HG03460 (cell line): ENCODE results near the gene PRDM16.

Source experiments
- ATAC-seq: cut with Tn5 transposase; IDR thresholded peaks from one replicate; pipeline ENCODE4 v1.9.1; 2021; ENCODE audit not compliant: unreplicated experiment

The PRDM16 gene

DNA sequence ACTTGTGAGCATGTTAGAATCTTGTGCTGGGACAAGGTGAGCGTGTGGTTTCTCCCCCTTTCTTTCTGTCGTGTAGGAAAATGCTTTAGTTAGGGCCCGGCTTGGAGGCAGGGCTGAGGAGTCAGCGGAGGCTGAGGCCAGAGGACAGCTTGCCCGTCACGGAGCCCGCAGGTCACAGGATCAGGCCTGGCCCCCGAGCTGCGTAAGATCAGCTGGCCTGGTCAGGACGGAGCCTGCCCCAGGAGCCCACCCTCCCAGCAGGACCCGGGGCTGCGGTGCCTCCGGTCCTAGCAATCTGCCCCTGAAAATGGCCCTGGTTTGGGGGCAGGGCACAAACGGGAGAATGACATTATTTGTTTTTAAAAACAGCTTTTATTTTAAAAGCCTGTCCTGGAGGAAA is 52.0 kb downstream of the PRDM16 start:
- no peak for ATAC-seq

DNA sequence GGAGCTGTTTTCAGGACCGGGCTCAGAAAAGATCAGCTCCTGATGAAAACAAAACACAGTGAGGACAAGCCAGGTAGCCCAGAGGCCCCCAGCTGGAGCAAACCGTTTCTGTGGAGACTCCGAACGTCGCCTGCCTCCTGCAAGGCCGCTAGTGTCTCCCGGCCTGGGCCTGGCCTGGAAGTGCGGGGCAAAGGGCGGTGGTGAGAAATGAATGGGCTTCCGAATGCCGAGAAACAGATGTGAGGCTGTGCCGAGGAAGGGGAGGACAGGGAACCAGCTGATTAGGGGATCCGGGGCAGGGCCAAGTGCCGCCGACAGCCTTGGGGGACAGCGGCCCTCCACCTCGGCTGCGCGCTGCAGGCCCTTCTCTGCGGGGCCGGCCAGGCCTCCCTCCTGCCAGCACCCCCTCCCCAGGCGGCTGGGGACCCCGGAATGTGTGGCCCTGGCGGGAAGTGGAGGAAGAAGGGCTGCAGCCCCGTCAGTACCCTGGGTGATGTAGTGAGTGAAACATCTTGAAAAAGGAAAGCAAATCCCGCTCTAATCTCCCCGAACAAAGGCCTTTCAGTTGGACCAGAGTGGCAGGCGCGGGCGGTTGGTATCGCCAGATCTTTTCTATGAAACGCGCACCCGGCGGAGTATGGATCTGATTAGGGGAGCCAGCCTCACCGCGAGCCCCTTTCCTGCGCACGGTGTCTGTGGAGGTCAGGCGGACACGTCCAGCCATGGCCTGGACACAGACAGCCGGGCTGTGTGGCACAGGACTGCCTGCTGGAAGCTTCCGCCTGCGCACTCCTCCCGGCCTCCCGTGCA is 52.6 kb downstream of the PRDM16 start:
- ATAC-seq = no peak

DNA sequence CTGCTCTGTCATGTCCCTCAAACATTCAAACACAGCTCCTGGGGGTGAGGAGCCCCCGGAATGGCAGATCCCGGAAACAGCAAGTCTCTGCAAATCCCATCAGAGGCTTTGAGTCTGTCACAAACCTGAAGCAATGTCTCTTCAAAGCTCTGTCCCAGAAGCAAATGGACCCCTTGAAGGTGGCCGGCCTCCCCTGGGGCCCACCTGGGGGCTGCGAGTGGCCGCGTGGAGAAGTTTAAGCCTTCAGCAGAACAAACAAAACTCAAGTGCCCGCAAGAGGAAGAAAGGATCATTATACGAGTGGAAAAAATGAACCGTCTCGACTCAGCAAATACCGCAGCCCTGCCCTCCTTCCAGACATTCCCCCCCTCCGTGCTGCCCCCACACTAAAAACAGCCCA is 53.3 kb downstream of the PRDM16 start:
- ATAC-seq = no peak

- no peak for ATAC-seq
Measured at GRCh38 chr1:3124246-3124645, 55.2 kb downstream of the PRDM16 start.

- ATAC-seq = no peak
Measured at GRCh38 chr1:3125078-3125477, 56.1 kb downstream of the PRDM16 start.

DNA sequence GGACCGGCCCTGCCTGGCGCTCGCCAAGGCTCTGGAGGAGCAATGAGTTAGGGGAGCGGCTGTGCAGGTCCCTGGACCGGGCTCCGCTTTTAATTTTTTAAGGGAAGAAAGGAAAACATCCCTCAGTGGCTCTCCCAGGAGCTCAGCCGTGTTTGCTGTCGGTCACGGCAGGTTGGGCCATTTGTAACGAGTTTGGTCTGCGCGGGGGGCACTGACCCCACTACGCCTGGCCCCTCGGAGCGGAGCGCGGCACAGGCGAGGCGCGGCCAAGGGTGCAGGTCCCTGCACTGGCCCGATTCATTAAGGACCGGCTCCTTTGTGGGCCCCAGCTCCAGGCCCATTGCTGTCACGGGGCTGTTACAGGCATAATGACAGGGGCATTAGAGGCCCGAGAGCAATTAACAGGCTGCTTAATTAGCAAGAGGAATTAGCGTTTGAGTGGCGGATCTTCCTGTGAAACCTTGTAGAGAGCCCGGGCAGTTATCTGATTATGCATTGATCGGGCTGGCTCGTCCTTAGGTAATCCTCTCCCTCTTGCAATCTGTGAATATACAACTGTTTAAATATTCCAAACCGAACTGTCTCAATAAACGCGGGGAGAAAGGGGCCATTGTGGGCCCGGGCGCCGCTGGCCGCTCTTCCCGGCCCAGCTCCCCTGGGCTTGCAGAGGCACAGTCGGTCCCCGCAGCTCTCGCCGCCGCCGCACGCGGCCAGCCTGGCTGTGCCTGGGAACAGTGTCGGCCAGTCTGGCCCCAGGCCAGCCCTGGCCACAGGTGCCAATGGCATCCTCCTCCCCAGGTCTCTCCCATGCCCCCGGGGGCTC is 56.8 kb downstream of the PRDM16 start:
- ATAC-seq = no peak

DNA sequence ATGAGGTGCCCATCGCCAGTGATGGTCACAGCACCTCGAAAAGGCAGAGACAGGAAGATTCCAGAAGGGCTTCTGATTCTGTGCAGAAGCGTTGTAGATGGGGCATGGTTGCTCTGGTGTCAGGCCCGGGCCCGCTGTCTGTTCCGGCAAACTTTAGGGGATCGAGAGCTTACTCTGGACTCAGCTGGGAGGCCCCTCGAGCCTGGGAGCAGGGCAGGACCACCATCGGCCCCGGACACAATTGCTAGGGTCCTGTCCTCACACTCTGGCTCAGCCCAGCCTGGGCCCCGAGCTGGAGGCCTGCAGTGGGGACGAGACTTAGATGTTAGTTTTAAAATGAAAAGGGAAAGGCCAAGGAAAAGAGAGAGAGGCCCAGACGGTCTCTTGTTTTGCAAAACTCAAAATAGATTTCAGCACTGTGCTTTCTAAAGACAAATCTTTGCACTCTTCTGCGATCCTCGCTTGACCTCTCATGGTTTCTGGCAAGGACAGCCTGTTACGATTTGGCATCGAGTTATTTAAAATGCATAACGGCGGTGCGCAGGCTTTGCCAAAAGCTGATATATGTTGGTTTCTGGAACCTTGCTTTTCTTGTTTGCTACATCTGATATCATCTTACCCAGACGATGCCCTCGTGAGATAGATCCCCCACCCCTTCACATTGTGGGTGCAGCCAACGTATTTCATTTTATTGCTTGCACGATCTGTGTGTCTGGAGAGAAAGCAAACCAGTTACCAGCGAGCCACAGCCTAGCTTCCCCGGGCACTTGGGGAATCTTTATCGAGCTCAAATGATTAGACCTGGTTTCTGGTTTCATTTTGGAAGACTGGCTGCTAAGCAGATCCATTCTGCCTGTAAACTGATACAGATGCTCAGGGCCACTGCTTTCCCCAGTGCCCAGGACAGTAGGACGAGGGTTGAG is 58.0 kb downstream of the PRDM16 start:
- ATAC-seq = no peak

GRCh38 chr1:3127738-3128137 is 58.7 kb downstream of the PRDM16 start:
- ATAC-seq = no peak

DNA sequence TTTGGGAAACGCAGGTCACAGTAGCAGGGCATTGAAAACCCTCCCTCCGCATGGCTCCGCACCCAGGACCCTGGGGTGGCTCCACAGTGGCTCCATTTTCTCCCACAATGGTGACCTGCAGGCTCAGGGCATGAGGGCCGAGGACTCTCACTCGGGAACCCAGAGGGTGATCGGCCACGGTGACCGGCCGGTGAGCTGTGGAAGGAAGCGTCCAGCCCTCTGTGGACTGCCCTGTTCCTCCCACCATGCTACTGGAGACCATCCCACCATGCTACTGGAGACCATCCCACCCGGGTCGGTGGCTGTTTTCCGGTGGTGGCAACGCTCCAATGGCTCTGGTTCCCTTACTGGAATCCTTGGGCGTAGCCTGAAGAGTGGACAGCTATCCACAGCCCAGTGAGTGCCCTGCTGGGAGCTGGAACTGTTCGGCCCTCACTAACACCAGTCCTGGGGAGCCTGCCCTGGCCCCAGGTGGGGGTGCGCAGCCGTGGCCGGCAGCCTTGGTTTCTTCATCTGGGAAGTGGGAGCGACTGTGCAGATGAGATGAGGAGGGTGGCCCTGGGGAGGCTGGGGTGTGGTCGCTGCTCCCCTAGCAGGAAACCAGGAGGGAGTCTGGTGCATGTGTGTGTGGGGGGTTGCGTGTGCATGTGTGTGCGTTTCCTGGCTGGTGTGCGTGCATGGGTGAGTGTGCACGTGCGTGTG is 59.6 kb downstream of the PRDM16 start:
- no peak for ATAC-seq

DNA sequence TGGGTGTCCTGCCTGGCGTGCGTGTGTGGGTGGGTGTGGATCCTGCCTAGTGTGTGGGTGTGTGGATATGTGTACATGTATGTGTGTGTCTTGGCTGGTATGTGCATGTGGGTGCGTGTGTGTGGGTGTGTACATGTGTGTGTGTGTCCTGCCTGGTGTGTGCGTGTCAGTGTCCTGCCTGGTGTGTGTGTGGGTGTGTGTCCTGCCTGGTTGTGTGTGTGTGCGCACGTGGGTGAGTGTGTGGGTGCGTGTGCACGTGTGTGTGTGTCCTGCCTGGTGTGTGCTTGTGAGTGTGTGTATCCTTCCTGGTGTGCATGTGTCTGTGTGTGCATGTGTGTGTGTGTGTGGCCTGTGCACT is 60.1 kb downstream of the PRDM16 start:
- ATAC-seq = no peak

DNA sequence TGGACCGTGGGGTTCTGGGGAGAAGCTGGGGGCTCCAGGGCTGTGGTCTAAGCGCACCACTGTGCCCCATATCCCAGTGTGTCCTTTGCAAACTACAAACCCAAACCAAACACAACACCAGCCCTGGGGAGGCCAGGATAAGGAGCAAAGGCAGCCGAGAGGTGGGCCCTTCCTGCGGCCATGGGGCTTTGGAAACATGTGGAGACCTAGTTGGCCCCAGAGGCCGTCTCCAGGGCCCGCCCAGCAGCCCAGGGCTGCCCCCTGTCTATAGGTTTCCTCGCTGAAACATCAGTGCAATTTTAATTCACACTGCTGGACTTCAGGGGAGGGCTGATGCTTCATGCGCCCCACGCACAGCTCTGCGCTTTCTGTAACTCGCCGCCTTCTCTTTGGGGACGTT is 61.3 kb downstream of the PRDM16 start:
- ATAC-seq = no peak

GRCh38 chr1:3132660-3133059 is 63.7 kb downstream of the PRDM16 start:
- no peak for ATAC-seq

DNA sequence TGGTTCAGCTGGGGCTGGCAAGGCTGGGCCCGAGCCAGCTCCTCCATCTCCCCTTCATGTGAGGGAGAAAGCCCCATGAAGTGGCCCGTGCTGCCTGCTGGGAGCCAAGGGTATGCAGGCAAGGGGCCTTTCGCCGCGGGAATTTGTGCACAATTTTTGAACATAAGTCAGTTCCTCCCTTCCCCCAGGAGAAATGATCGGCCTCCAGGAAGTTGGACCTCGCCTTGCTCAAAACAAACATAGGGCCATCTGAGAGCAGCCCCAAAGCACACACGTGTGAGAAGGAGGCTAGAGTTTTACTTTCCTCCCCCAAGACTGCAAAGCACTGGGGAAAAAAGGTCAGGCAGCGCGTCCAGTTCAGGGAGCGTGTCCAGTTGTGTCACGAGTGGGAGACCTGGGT is 64.7 kb downstream of the PRDM16 start:
- ATAC-seq = no peak

DNA sequence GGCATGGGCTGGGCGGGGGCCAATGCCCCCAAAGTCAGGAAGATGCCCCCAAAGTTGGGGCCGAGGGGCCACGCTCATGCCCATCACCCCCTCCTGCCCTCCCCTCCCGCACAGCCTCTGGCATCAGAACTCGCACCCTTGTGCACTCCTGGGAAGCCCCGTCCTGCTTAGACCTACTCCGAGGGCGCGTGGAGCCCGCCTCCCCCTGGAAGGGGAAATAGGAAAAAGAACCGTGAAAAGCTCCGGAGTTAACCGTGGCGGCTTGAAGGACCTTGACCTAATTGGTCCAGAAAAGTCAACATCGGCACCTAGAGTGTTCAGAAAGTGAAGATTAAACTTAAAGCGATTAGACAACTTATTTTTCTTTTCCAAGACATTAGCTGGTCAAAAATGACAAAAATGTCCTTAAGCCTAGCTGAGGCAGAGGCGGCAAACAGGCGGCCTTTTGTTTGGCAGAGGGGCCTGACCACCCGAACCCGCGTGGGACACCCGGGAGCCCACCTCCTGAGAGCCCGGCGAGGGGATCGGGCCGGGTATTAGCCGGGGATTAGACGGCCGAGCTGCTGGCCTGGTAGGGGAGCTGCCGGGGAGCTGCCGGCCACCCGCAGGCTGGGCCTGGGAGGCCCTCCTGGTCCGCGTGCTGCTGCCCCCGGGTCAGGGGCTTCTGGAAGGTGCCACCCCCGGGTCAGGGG is 65.5 kb downstream of the PRDM16 start:
- ATAC-seq = no peak

- no peak for ATAC-seq
Measured at GRCh38 chr1:3135073-3135702, 66.2 kb downstream of the PRDM16 start.

DNA sequence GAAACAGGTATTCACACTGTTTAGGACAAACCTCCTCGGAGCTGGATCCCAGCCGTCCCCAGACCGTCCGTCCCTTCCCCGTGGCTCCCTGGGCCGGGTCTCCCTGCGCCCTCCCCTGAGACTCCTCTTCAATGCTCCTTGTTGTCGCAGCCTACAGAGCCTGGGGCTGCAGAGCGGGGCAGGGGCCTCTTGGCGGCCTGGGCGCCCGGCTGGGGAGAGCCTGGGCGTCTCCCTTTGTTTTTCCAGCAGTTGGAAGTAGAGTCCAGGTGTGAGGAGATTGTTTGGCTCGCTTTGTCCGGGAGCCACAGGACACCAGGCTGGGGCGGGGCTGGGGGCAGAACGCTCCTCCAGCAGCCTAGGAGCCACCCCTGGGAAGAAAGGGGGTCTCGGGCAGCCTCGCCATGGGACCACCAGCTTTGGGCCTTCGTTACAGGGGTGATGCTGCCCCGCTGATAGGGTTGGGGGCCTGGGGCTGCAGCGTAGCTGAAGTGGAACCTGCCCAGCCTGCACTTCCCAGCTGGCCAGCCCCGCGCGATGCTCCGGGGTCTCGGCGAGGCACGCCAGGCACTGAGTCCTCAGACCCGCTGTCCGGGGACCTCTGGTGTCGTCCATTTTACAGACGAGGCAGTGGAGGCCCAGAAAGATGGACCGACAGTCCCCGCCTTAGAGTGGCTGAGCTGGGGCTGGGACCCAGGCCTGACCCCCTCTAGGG is 66.9 kb downstream of the PRDM16 start:
- no peak for ATAC-seq

DNA sequence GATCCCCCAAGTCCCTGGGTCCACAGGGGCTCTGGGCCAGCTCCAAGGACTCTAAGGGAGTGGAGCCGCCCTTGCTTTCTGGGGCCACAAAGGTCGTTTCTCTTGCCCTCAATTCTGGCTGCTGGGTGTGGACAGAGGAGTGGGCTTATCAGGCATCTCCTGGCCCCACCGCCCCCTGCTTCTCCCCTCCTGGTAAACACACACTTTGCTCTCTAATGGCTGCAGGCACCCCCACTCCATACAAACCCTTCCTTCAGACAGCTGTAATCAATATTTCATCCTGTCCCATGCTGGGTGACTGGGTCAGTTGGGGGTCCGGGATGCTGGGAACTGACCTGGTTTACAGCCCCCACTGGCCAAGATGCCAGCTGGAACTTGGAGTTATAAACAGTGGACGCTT is 67.5 kb downstream of the PRDM16 start:
- ATAC-seq = no peak

DNA sequence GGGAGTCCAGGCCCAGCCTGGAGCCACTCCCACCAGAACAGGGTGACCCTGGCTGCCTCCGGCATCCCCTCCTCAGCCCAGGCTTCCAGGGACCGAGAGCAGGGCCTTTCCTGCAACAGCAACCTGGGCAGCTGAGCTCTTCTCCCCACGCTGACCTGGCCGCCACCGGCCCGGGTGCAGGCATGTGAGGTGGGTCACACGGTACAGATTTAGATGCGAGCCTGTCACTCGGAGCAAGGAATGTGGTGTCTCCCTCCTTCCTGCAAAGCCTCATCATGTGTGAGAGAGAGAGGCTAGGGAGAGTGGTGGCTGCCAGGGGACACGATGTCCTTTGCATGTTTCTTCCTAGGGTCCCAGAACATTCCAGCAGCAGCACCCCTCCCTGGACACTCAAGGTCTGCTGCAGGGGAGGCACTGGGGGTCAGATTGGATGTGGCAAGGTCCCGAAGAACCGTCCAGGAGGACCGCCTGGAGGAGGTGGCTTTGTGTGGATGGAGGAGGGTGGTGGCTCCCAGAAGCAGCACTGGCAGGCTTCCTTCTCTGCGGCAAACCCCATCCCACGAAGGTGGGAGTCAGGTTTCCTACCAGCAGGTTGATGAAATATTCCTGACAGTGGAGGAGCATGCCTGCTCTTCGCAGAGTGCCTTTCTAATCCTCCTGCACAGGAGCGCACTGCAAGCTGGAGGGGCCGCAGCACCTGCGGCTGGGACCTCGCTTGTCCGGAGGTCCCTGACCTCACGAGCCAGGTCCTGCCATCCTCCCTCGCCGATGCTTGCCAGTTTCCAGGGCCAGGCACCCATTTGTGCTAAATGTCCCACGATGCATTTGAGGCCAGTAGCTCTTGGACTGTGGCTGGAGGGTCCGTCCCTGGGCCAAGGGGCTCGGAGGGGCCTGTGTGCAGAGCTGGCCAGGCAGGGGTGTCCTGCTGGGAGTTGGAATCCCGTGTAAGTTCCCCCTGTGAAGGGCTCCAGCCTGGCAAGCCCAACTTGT is 68.4 kb downstream of the PRDM16 start:
- no peak for ATAC-seq
